HepG2 (cell line): ENCODE data around the gene DDX31. TPM values are rescaled to one million over a fixed set of nuclear protein-coding genes. Genes with fewer than 3 reads are reported as not detected.

Experiments used
- CEBPZ ChIP-seq: IDR thresholded peaks from 2 replicates; pipeline ENCODE4 v1.6.1; 2012; ENCODE audit warnings: low read length, improper control_type of control experiment
- FOXK1 ChIP-seq: sonication (generic); formaldehyde crosslinking; IDR thresholded peaks from 2 replicates; pipeline ENCODE4 v1.4.0; 2020; ENCODE audit warnings: low read depth, missing genetic modification reagents, borderline replicate concordance
- GABPA ChIP-seq, 2 experiments: IDR thresholded peaks; 2 replicates each; pipeline ENCODE4 v1.6.1; 2011 to 2016; ENCODE audit warnings: low read depth in 2 of 2, low read length in 1 of 2, missing biosample characterization in 1 of 2, missing genetic modification characterization in 1 of 2
- MBD4 ChIP-seq: IDR thresholded peaks from 2 replicates; pipeline ENCODE4 v1.6.1; 2012; ENCODE audit warnings: low read length, inconsistent platforms, borderline replicate concordance
- RNF2 ChIP-seq: fragments of 450-650 bp; conservative IDR thresholded peaks from 2 replicates; pipeline ENCODE4 v1.6.1; 2016; ENCODE audit warnings: low read depth
- THAP9 ChIP-seq: sonication (generic); formaldehyde crosslinking; IDR thresholded peaks from 2 replicates; pipeline ENCODE4; 2020; ENCODE audit warnings: missing genetic modification reagents, mild to moderate bottlenecking, borderline replicate concordance
- ZNF337 ChIP-seq: sonication (generic); formaldehyde crosslinking; IDR thresholded peaks from 2 replicates; pipeline ENCODE4 v1.5.1; 2020; ENCODE audit warnings: missing genetic modification reagents, low read depth, mild to moderate bottlenecking, borderline replicate concordance
- ZNF33A ChIP-seq: sonication (generic); formaldehyde crosslinking; IDR thresholded peaks from 2 replicates; pipeline ENCODE4 v1.5.1; 2020; ENCODE audit warnings: missing genetic modification reagents, mild to moderate bottlenecking, moderate library complexity, borderline replicate concordance
- ZNF343 ChIP-seq: sonication (generic); formaldehyde crosslinking; IDR thresholded peaks from 2 replicates; pipeline ENCODE4 v1.4.0; 2020; ENCODE audit warnings: mild to moderate bottlenecking, missing genetic modification reagents
- ZNF350 ChIP-seq: sonication (generic); formaldehyde crosslinking; IDR thresholded peaks from 2 replicates; pipeline ENCODE4 v1.4.0; 2020; ENCODE audit warnings: mild to moderate bottlenecking, low read depth, missing genetic modification reagents, borderline replicate concordance
- ZNF503 ChIP-seq: sonication (generic); formaldehyde crosslinking; IDR thresholded peaks from 2 replicates; pipeline ENCODE4 v1.4.0; 2020; ENCODE audit warnings: missing genetic modification reagents
- ZNF619 ChIP-seq: sonication (generic); formaldehyde crosslinking; IDR thresholded peaks from 2 replicates; pipeline ENCODE4 v1.4.0; 2020; ENCODE audit warnings: mild to moderate bottlenecking, missing genetic modification reagents
- ZNF652 ChIP-seq: IDR thresholded peaks from 2 replicates; pipeline ENCODE4 v1.6.1; 2016; ENCODE audit warnings: low read depth, borderline replicate concordance
- polyA plus RNA-seq, 8 experiments: library from polyadenylated mRNA; depleted of rRNA in 3 of 8; stranded (reverse) in 7 of 8; unstranded in 1 of 8; fragments of >200 nt; fragmentation: Illumina TruSeq in 4 of 8; extraction: Trizol in 4 of 8; gene quantifications; 2 replicates each; pipeline versions ENCODE4 v1.2.1 to v1.2.3, GENCODE V29; 2011 to 2016; ENCODE audit warnings: low read depth in 4 of 8, missing spikeins in 1 of 8, mixed read lengths in 1 of 8; ENCODE audit not compliant: insufficient read depth in 1 of 8
- total RNA-seq, 5 experiments: library from RNA; depleted of rRNA; stranded (reverse); fragments of >200 nt; fragmentation: Illumina TruSeq; extraction: Trizol; gene quantifications; 2 replicates each; pipeline ENCODE4 v1.2.3, GENCODE V29; 2016; ENCODE audit warnings: low read depth in 1 of 5

The DDX31 gene
- total and polyA plus RNA-seq, 2 of the 13 experiments (the other 11 are each of a cell fraction or from before 2014, with no cell fraction given), result 11.4 to 16.3 TPM

- TF ChIP-seq ZNF503 (CRISPR knock-in tag) (0 out of 2 replicates have a peak, but pooled peaks have one; percentile 51), ZNF343 (CRISPR knock-in tag) (peak; percentile 59; the same call in 1 of the 2 replicates), MBD4 (no peak), CEBPZ (no peak), ZNF652 (no peak), THAP9 (peak; percentile 81; the same call in 1 of the 2 replicates), ZNF619 (CRISPR knock-in tag) (peak; percentile 87; the same call in 1 of the 2 replicates), FOXK1 (CRISPR knock-in tag) (no peak; the same call in 1 of the 2 replicates), ZNF337 (peak; percentile 95; the same call in 1 of the 2 replicates), ZNF33A (CRISPR knock-in tag) (0 out of 2 replicates have a peak, but pooled peaks have one; percentile 44), ZNF350 (peak; percentile 97; the same call in 1 of the 2 replicates), GABPA (IDR thresholded peaks at IDR 0.05; ENCODE audit: low read depth, low read length) (peak; percentile 72), GABPA (CRISPR knock-in tag; IDR thresholded peaks at IDR 0.05; ENCODE audit: low read depth) (peak; percentile 60; the same call in 1 of the 2 replicates), RNF2 (peak; percentile 96)
These were observed at the start of gene DDX31 (continued) for GRCh38 chr9:132669698-132670456.
